H9 (cell line): ENCODE results near the gene ASPSCR1. TPM values are rescaled to one million over a fixed set of nuclear protein-coding genes. Genes with fewer than 3 reads are reported as not detected.
A peak's percentile ranks its signal among the peaks of the same experiment; 100 is the strongest.

Experiments used
- DNase-seq: peaks from one replicate; pipeline ENCODE4 v3.0.0-alpha.2; 2017
- H2AFZ ChIP-seq: one replicate; pipeline ENCODE4 v1.6.1; 2013; ENCODE audit warnings: mild to moderate bottlenecking, low read length, control low read depth, moderate library complexity
- H2AK5ac ChIP-seq: 2 replicates; pipeline ENCODE4 v1.6.1; 2013; ENCODE audit warnings: low read length, control low read depth, mixed read lengths; ENCODE audit not compliant: insufficient read length
- H2BK120ac ChIP-seq: one replicate; pipeline ENCODE4 v1.6.1; 2013; ENCODE audit warnings: low read depth, mild to moderate bottlenecking, low read length, control low read depth, inconsistent platforms; ENCODE audit not compliant: poor library complexity, severe bottlenecking
- H2BK12ac ChIP-seq: 2 replicates; pipeline ENCODE4 v1.6.1; 2013; ENCODE audit warnings: low read length, control low read depth, mixed read lengths, low read depth; ENCODE audit not compliant: insufficient read length
- H2BK15ac ChIP-seq: 2 replicates; pipeline ENCODE4 v1.6.1; 2013; ENCODE audit warnings: low read depth, low read length, control low read depth
- H2BK20ac ChIP-seq: one replicate; pipeline ENCODE4 v1.6.1; 2013; ENCODE audit warnings: low read depth, mild to moderate bottlenecking, low read length, control low read depth, inconsistent platforms; ENCODE audit not compliant: poor library complexity, severe bottlenecking
- H2BK5ac ChIP-seq: 2 replicates; pipeline ENCODE4 v1.6.1; 2013; ENCODE audit warnings: low read length, control low read depth, mixed read lengths; ENCODE audit not compliant: insufficient read length
- H3K14ac ChIP-seq: 2 replicates; pipeline ENCODE4 v1.6.1; 2013; ENCODE audit warnings: low read length, control low read depth; ENCODE audit not compliant: insufficient read depth
- H3K18ac ChIP-seq: 2 replicates; pipeline ENCODE4 v1.6.1; 2013; ENCODE audit warnings: low read depth, mild to moderate bottlenecking, mixed read lengths, low read length, control low read depth; ENCODE audit not compliant: insufficient read length
- H3K23ac ChIP-seq: 2 replicates; pipeline ENCODE4 v1.6.1; 2013; ENCODE audit warnings: low read length, control low read depth, mixed read lengths, low read depth; ENCODE audit not compliant: insufficient read length
- H3K23me2 ChIP-seq: 2 replicates; pipeline ENCODE4 v1.6.1; 2013; ENCODE audit warnings: low read depth, mild to moderate bottlenecking, mixed read lengths, low read length, control low read depth; ENCODE audit not compliant: insufficient read length, poor library complexity, severe bottlenecking
- H3K27ac ChIP-seq: 2 replicates; pipeline ENCODE4 v1.5.1; 2013; ENCODE audit warnings: low read length, control low read depth, mixed read lengths, low read depth; ENCODE audit not compliant: insufficient read length
- H3K27me3 ChIP-seq: 2 replicates; pipeline ENCODE4 v1.6.1; 2013; ENCODE audit warnings: low read length, control low read depth, inconsistent platforms; ENCODE audit not compliant: insufficient read depth
- H3K4ac ChIP-seq: 2 replicates; pipeline ENCODE4 v1.6.1; 2013; ENCODE audit warnings: low read depth, mild to moderate bottlenecking, control low read depth, inconsistent platforms, low read length, moderate library complexity
- H3K4me1 ChIP-seq: 2 replicates; pipeline ENCODE4 v1.6.1; 2013; ENCODE audit warnings: low read length, control low read depth, inconsistent platforms; ENCODE audit not compliant: insufficient read depth
- H3K4me2 ChIP-seq: 2 replicates; pipeline ENCODE4 v1.6.1; 2013; ENCODE audit warnings: low read length, control low read depth, mixed read lengths; ENCODE audit not compliant: insufficient read length, insufficient read depth
- H3K56ac ChIP-seq: 2 replicates; pipeline ENCODE4 v1.6.1; 2013; ENCODE audit warnings: low read depth, mild to moderate bottlenecking, mixed read lengths, low read length, control low read depth; ENCODE audit not compliant: insufficient read length
- H3K79me1 ChIP-seq: 2 replicates; pipeline ENCODE4 v1.6.1; 2013; ENCODE audit warnings: low read depth, mild to moderate bottlenecking, moderate library complexity, low read length, control low read depth, inconsistent platforms; ENCODE audit not compliant: insufficient read depth, poor library complexity, severe bottlenecking
- H3K79me2 ChIP-seq: 2 replicates; pipeline ENCODE4 v1.6.1; 2013; ENCODE audit warnings: low read length, control low read depth, inconsistent platforms; ENCODE audit not compliant: insufficient read depth
- H3K9ac ChIP-seq: 2 replicates; pipeline ENCODE4 v1.6.1; 2013; ENCODE audit warnings: low read length, control low read depth, mixed read lengths; ENCODE audit not compliant: insufficient read length; ENCODE audit errors: extremely low read depth
- H3K9me3 ChIP-seq: one replicate; pipeline ENCODE4 v1.6.1; 2013; ENCODE audit warnings: low read depth, low read length, inconsistent platforms; ENCODE audit not compliant: control insufficient read depth
- H3T11ph ChIP-seq: one replicate; pipeline ENCODE4 v1.6.1; 2013; ENCODE audit warnings: mild to moderate bottlenecking, low read length, control low read depth, inconsistent platforms
- H4K20me1 ChIP-seq: one replicate; pipeline ENCODE4 v1.6.1; 2013; ENCODE audit not compliant: control insufficient read depth, insufficient read length, insufficient read depth
- H4K5ac ChIP-seq: 2 replicates; pipeline ENCODE4 v1.6.1; 2013; ENCODE audit warnings: low read depth, mild to moderate bottlenecking, mixed read lengths, low read length, control low read depth; ENCODE audit not compliant: insufficient read length
- H4K8ac ChIP-seq: replicated peaks from 2 replicates; pipeline ENCODE4 v1.6.1; 2013; ENCODE audit warnings: low read length, control low read depth, mixed read lengths, low read depth; ENCODE audit not compliant: insufficient read length
- H4K91ac ChIP-seq: 2 replicates; pipeline ENCODE4 v1.6.1; 2013; ENCODE audit warnings: low read depth, mild to moderate bottlenecking, moderate library complexity, mixed read lengths, low read length, control low read depth; ENCODE audit not compliant: insufficient read length
- H3K27ac Mint-ChIP-seq, 3 experiments: 2 replicates in 2 of 3; 3 replicates in 1 of 3; pipeline ENCODE4 v1.8.0; 2020 to 2021; ENCODE audit warnings: mixed read lengths in 3 of 3, mild to moderate bottlenecking in 1 of 3, moderate library complexity in 1 of 3
- H3K27me3 Mint-ChIP-seq: 2 replicates; pipeline ENCODE4 v1.8.0; 2021; ENCODE audit warnings: low read depth, mild to moderate bottlenecking, moderate library complexity, mixed read lengths
- H3K36me3 Mint-ChIP-seq, 3 experiments: 2 replicates in 2 of 3; 3 replicates in 1 of 3; pipeline ENCODE4 v1.8.0; 2020 to 2021; ENCODE audit warnings: low read depth in 3 of 3, mixed read lengths in 3 of 3; ENCODE audit not compliant: insufficient read depth in 1 of 3
- H3K4me1 Mint-ChIP-seq, 2 experiments: 2 replicates each; pipeline ENCODE4 v1.8.0; 2020; ENCODE audit warnings: mixed read lengths in 2 of 2
- H3K4me3 Mint-ChIP-seq, 2 experiments: 2 replicates in 1 of 2; 3 replicates in 1 of 2; pipeline ENCODE4 v1.8.0; 2020 to 2021; ENCODE audit warnings: mild to moderate bottlenecking in 2 of 2, mixed read lengths in 2 of 2, moderate library complexity in 1 of 2
- H3K9me3 Mint-ChIP-seq, 2 experiments: 2 replicates in 1 of 2; 3 replicates in 1 of 2; pipeline ENCODE4 v1.8.0; 2020; ENCODE audit warnings: mild to moderate bottlenecking in 2 of 2, mixed read lengths in 2 of 2, moderate library complexity in 1 of 2
- CTCF ChIP-seq: fragments of 200-600 bp; sonication (generic); conservative IDR thresholded peaks from 3 replicates; pipeline ENCODE4 v1.8.0; 2021; ENCODE audit warnings: antibody characterized with exemption, mild to moderate bottlenecking
- WGBS: extraction: QIAGEN DNeasy Blood & Tissue Kit; methylation state at CpG from one replicate; pipeline ENCODE4 v1.1.7; 2013; ENCODE audit warnings: missing lambda C conversion rate, low lambda C conversion rate, mixed read lengths; ENCODE audit not compliant: insufficient read length; ENCODE audit errors: extremely low coverage; 5-methylcytosine and 5-hydroxymethylcytosine counted together
- total RNA-seq: library from RNA; stranded (reverse); gene quantifications from 2 replicates; pipeline ENCODE4 v1.2.1, GENCODE V29; 2021

The ASPSCR1 gene
- total RNA-seq, 1 experiment from 2014 or later: 50.9 TPM

GRCh38 chr17:82029990-82030469 is 52.6 kb downstream of the ASPSCR1 start:
- peak; percentile 67 for DNase-seq
- H3K36me3 Mint-ChIP-seq: peaks cover 5 to 24% (median 13%) of the 10 kb centered on the region in 3 experiments; a peak in 6 of 7 replicates
- H3K4me1 ChIP-seq: no peaks in the 10 kb centered on the region

More at GRCh38 chr17:82029990-82030469, 52.6 kb downstream of the ASPSCR1 start:
- H3K4me2 ChIP-seq: no peak overlapping the region
- H3T11ph ChIP-seq: no peak overlapping the region
- Mint-ChIP-seq H3K27ac (no peak overlapping the region), H3K9me3 (peaks cover 0 to 2% of the 10 kb centered on the region in 2 experiments; a peak in 1 of 5 replicates), H3K4me1 (peaks cover 2 to 16% of the 10 kb centered on the region in 2 experiments; a peak in 3 of 4 replicates), H3K4me3 (peak overlapping the region in 1 of 2 experiments; percentile 70; a peak in 2 of 5 replicates), H3K27me3 (no peaks in the 10 kb centered on the region; the same call in none of the 2 replicates)
- no peak overlapping the region for H4K8ac ChIP-seq
- no peak overlapping the region for H3K14ac ChIP-seq
- no peaks in the 10 kb centered on the region for H4K20me1 ChIP-seq
- H2AK5ac ChIP-seq: no peak overlapping the region
- no peak overlapping the region for H4K5ac ChIP-seq
- H3K23me2 ChIP-seq: peaks cover 8% of the 10 kb centered on the region
- H2AFZ ChIP-seq: no peak overlapping the region
- H2BK5ac ChIP-seq: no peak overlapping the region
- no peaks in the 10 kb centered on the region for H3K9me3 ChIP-seq
- H2BK12ac ChIP-seq: no peak overlapping the region
- TF ChIP-seq CTCF: no peak
- no peaks in the 10 kb centered on the region for H3K27me3 ChIP-seq
- no peak overlapping the region for H3K56ac ChIP-seq
- H2BK20ac ChIP-seq: no peak overlapping the region
- H3K79me2 ChIP-seq: no peaks in the 10 kb centered on the region
- no peak overlapping the region for H2BK120ac ChIP-seq
- no peak overlapping the region for H3K4ac ChIP-seq
- no peaks in the 10 kb centered on the region for H3K79me1 ChIP-seq
- no peak overlapping the region for H3K18ac ChIP-seq
- no CpG with 5 or more reads among the region's 31 CpGs for WGBS
- H3K27ac ChIP-seq: no peak overlapping the region
- no peak overlapping the region for H3K23ac ChIP-seq
- no peak overlapping the region for H4K91ac ChIP-seq
- no peak overlapping the region for H3K9ac ChIP-seq
- no peak overlapping the region for H2BK15ac ChIP-seq
